ENCODE measurements around the gene PBXIP1.
A peak's percentile ranks its signal among the peaks of the same experiment; 100 is the strongest.

PBXIP1 gene

DNA sequence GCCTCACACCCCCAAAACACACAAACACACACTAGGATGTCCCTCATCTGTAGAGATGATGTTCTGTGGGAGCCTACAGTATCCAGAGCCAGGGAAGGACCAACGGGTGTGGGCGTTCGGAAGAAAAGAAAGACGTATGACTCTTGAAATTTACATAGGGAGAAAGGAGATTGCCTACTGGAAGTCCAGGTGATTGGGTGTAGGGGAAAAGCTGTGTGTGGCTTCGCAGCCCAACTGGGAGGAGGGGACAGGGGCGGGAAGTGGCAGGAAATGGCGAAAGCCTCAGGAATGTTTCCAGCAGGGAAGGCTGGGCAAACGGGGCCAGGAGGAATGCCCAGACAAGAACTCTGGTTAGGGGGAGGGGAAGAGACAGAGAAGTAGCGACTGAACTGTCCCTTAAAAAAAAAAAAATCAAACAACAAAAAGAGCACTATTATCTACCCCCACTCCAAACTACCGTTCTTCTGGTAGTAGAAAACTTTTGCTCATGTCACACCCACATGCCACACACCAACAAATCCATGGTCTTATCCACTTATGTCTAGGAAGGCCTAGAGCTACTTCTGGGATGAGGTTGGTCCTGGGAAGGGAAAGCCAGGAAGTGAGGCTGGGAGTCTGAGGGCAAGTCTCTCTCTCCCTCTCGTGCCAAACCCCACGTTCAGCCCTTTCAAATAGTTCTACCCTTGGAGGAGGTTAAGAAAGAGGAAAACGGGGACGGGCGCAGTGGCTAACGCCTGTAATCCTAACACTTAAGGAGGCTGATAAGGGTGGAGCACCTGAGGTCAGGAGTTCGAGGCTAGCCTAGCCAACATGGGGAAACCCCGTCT lies 16.8 kb upstream of the PBXIP1 start:
- DNase-seq (ENCODE audit: low read depth in 2 of 2) = no peak

DNA sequence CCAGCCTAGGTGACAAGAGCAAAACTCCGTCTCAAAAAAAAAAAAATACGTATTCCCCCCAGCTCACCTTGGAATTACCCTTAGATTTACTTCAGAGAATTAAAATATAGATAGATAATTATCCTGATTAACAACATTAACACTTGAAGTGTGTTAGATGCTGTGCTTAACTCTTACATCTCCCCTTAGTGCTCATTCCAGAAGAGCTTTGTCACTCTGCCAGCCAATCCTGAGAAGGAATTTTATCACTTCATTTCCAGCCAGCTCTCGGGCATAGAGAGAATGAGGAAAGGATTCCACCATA lies 16.3 kb upstream of the PBXIP1 start:
- no peak for DNase-seq (ENCODE audit: low read depth in 2 of 2)

- no peak for DNase-seq (ENCODE audit: low read depth in 2 of 2)
Observed at GRCh38 chr1:154971341-154971998, 15.6 kb upstream of the PBXIP1 start.

DNA sequence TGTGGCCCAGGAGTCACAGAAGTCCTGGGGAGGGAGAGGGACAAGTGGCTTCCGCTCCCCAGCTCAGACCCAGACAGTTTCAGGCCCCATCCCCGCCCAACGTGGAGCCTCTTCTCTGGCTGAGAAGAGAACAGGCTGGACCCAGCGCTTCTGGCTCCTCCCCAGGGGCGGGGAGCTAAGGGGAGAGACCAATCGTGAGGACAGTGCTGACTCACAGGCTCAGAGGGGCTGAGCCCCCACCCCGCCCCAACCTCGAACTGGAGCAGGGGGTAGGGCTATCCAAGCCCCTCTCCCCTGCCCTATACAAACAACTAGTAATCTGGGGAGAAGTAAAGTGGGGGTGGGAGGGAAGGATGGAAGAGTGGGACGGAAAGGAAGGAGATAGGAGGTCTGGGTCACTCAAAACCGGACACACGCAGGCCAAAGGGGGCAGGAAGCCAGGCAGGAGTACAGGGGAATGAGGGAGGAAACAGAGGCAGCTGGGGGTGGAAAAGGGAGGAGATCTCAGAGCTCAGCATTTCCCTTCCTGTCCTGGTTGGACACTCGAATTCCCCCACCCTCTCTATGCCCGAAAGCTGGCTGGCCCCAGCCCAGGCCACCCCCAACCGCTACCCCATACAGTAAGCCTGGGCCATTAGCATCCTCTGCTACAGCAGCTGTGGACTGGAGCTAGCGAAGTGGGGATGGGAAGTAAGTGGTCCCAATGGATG lies 14.9 kb upstream of the PBXIP1 start, which contains the start of gene SHC1:
Gene SHC1 (minus strand): TSS at position 117 of the 710 bp plus-strand sequence. CDS start 221 bp downstream, outside the sequence.
- peak in 1 of 2 donors; percentile 31 for DNase-seq (ENCODE audit: low read depth in 2 of 2)

DNA sequence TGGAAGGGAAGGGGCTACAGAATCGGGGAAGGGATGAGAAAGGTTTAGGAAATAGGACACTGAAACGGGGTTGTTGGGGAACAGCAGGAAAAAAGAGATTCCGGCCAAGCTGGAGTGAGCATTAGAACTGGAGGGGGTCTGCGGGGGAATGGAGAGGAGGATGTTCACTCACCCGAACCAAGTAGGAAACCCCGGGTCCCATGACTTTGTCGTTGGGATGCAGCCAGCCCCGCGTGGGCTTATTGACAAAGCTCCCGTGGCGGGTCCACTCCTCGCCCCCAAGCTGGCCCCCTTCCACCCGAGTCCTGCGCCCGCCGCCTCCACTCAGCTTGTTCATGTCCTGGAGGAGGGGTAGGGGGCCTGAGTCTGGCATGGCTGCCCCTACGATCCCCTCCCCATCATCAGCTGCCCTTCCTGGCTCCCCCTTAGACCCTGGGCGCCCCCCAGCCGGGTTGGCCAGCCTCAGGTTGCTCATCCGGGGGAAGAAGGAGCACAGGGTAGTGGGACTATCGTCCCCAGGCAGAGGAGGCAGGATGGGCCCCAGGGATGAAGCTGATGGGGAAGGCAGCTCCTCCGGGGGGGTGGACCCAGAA lies 14.1 kb upstream of the PBXIP1 start:
- no peak for DNase-seq (ENCODE audit: low read depth in 2 of 2)

- DNase-seq (ENCODE audit: low read depth in 2 of 2) = no peak
Observed at GRCh38 chr1:154969246-154969645, 13.3 kb upstream of the PBXIP1 start.

GRCh38 chr1:154968731-154969130 lies 12.8 kb upstream of the PBXIP1 start:
- DNase-seq (ENCODE audit: low read depth in 2 of 2) = no peak

DNA sequence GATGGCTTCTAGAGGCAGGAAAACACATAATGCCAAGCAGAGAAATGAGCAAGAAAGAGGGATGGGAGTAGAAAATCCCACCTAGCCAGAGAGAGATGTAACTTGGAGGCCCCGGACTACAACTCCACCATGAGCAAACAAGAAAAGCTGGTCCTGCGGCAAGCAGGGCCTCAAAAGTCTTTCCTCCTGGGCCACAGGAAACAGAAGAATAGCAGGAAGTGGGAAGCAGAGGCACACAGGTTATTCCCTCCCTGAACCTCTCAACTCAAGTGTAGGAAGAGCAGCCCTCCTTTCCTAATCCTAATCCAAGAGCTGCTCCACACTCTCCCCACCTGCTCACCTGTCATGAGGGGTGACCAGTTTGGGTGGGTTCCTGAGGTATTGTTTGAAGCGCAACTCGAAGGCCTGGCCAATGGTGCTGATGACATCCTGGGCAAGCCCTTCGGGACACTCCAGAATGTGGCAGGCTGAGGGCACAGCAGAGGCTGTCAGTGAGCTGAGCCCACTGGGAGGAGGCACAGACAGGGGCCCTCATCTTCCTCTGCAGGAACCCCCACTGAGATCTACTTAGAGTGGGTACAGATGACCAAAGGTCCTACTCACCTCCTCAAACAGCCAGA lies 11.5 kb upstream of the PBXIP1 start:
- DNase-seq (ENCODE audit: low read depth in 2 of 2) = no peak

DNA sequence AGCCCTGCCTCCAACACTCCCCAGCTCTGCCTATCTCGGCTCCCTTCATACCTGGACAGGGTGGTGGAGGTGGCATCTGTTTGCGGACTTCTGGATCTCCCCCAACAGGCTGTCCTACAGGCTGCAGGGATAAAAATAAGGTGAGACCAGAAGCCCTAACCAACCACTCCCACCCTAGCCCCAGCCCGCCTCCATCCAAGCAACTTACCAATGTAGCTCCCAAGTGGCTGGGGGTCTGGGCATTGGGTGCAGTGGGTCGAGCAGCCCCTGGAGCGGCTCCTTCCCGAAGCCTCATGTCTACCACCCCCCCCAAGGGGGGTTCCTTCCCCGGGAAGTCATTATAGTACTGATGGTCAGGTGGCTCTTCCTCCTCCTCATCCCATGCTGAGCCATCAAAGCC lies 10.2 kb upstream of the PBXIP1 start:
- DNase-seq (ENCODE audit: low read depth in 2 of 2) = no peak

- DNase-seq (ENCODE audit: low read depth in 2 of 2) = no peak
Observed at GRCh38 chr1:154964359-154964758, 8.5 kb upstream of the PBXIP1 start.

GRCh38 chr1:154963643-154964042 lies 7.7 kb upstream of the PBXIP1 start:
- no peak for DNase-seq (ENCODE audit: low read depth in 2 of 2)

GRCh38 chr1:154962795-154963330 lies 7.0 kb upstream of the PBXIP1 start:
- no peak for DNase-seq (ENCODE audit: low read depth in 2 of 2)

GRCh38 chr1:154962156-154962749 lies 6.4 kb upstream of the PBXIP1 start:
- no peak for DNase-seq (ENCODE audit: low read depth in 2 of 2)

- DNase-seq (ENCODE audit: low read depth in 2 of 2) = peak; percentile 62 to 74
Observed at GRCh38 chr1:154961207-154962155, 5.6 kb upstream of the PBXIP1 start, which contains the start of gene PYGO2. PYGO2 (minus strand) TSS chr1:154961782; CDS start chr1:154961576, 206 bp downstream.

GRCh38 chr1:154960446-154961136 lies 4.7 kb upstream of the PBXIP1 start:
- no peak for DNase-seq (ENCODE audit: low read depth in 2 of 2)

GRCh38 chr1:154959426-154959780 lies 3.5 kb upstream of the PBXIP1 start:
- no peak for DNase-seq (ENCODE audit: low read depth in 2 of 2)

DNA sequence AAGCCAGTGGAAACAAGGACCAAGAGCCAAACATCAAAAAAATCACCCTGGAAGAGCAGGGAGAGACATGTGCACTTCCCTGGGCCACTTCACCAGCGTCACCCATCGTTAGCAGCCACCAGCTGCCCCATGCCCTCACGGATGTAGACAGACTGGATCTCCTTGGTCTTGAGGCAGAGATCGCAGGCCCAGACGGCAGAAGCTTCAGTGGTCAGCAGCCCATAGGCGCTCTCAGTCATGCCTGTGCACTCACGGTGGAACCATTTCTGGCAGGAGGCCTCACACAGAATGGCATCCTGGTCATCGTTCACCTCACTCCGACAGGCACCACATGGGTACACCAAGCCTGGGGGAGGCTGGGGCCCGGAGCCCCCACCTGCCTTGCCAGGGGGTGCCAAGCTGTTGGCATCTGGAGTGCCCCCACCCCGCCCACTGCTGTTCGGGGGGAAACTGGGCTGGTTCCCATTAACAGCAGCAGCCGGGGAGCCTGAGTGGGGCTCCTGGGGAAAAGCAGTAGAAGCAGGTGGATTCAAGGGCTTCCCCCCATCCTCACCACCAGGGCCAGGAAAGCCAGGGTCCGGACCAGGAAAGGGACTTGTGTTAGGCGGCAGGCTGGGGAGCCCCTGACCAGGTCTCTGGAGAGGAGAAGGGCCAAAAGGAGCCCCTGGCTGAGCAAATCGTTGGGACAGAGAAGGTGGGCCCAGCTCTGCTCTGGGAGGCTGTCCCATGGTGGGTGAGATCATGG lies 3.0 kb upstream of the PBXIP1 start:
- no peak for DNase-seq (ENCODE audit: low read depth in 2 of 2)

GRCh38 chr1:154958036-154958435 lies 2.1 kb upstream of the PBXIP1 start:
- DNase-seq (ENCODE audit: low read depth in 2 of 2) = no peak
